Lower leg skin (tissue), 3 donors: ENCODE data around the gene CREBBP.

Source experiments
- POLR2A ChIP-seq, 2 donors: fragments of 450-650 bp; IDR thresholded peaks; one replicate each; pipeline ENCODE4 v1.6.1; 2016 to 2017; ENCODE audit warnings: antibody characterized with exemption in 2 of 2, mild to moderate bottlenecking in 1 of 2, moderate library complexity in 1 of 2
- TF ChIP-seq, protein P1 (sequence below), 3 donors: fragments of 450-650 bp; IDR thresholded peaks; one replicate each; pipeline ENCODE4 v1.5.1; 2016; ENCODE audit warnings: antibody characterized with exemption in 3 of 3, mild to moderate bottlenecking in 3 of 3, moderate library complexity in 2 of 3

DNA sequence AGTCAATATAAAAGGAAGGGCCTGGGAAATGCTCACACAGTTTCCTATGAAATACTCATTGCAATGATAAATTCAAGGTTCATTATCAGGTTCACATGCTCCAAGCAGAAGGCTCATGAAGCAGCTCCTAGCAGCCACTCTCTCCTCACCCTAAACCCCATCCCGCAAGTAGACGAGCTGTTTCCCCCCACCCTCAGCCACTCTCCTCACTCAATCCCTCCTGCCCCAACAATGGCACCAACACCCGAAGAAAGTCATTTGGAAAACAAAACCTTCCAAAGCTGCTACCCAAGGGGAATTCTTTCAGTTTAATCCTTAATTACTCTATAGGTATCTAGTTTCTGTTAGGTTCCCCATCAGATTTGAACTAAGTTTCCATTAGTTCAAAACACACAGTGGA, 69.7 kb downstream of the CREBBP start:
- TF ChIP-seq, protein P1, sequence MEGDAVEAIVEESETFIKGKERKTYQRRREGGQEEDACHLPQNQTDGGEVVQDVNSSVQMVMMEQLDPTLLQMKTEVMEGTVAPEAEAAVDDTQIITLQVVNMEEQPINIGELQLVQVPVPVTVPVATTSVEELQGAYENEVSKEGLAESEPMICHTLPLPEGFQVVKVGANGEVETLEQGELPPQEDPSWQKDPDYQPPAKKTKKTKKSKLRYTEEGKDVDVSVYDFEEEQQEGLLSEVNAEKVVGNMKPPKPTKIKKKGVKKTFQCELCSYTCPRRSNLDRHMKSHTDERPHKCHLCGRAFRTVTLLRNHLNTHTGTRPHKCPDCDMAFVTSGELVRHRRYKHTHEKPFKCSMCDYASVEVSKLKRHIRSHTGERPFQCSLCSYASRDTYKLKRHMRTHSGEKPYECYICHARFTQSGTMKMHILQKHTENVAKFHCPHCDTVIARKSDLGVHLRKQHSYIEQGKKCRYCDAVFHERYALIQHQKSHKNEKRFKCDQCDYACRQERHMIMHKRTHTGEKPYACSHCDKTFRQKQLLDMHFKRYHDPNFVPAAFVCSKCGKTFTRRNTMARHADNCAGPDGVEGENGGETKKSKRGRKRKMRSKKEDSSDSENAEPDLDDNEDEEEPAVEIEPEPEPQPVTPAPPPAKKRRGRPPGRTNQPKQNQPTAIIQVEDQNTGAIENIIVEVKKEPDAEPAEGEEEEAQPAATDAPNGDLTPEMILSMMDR (IDR thresholded peaks at IDR 0.05), result no peak
- TF ChIP-seq POLR2A (IDR thresholded peaks at IDR 0.05), result no peak
